HG03045 (cell line): ENCODE results near the gene CTNS.

ENCODE experiments used
- ATAC-seq: cut with Tn5 transposase; IDR thresholded peaks from one replicate; pipeline ENCODE4 v1.9.1; 2021; ENCODE audit warnings: mild to moderate bottlenecking, moderate library complexity; ENCODE audit not compliant: unreplicated experiment

The CTNS gene

DNA sequence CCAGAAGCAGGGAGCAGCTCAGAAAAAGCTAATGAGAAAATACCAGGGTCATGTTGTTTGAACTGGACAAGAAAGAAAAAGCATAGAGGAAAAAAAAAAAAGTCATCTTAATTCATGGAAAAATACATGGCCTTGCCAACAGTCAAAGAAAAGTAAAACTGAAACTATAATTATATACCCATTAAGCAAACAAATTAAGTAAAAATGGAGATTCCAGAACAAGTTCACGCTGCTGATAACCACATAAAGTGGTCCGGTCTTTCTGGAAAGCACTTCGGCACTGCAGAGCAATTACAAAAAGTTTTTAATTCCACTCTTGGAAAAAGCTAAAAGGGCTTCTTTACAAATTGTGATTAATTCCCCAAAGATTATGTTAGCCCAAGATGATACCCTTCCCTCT, 71.8 kb downstream of the CTNS start:
- ATAC-seq = no peak

DNA sequence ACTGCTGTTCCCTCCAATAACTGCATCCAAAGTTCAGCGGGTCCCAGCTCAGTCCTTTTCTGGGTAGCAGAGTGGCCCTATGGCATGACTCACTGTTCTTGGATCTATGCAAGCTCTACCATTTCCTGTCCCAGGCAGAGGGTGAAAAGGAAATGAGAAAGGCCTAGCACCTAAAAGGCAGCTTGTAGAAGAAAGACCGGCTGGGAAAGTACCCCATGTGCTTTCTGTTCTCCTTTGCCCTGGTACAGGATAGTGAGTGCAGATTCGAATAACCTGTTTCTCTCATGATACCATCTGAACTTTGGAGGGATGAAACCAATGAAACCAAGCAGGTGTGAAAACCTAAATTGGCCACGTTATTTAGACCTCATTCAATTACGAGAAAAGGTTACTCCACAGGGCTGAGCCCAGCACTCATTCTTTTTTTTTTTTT, 74.4 kb downstream of the CTNS start:
- ATAC-seq = peak; percentile 96
